Measurements from ENCODE around the gene RUNDC3A. TPM values are rescaled to one million over a fixed set of nuclear protein-coding genes. Genes with fewer than 3 reads are reported as not detected.

Gene RUNDC3A
- total and polyA plus RNA-seq, 2 of the 13 experiments (the other 11 are each of a cell fraction or from before 2014, with no cell fraction given): 0.25 TPM; not detected in 1

DNA sequence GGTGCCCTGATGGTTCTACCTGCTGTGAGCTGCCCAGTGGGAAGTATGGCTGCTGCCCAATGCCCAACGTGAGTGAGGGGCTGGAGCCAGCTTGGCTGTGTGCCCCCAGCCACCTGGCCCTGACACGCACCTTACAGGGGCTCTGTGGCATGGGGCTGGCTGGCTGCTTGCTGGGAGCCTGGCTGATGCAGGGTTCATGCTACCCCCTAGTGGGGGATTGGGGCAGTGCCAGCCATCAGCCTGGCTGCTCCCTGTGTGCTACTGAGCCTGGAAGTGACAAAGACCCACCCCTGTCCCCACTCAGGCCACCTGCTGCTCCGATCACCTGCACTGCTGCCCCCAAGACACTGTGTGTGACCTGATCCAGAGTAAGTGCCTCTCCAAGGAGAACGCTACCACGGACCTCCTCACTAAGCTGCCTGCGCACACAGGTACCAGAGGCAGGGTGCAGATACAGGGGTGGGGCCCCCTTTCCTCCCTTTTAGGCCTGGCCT, 42.4 kb downstream of the RUNDC3A start (continued):
- no peak for TF ChIP-seq ZSCAN9 (CRISPR knock-in tag; IDR thresholded peaks at IDR 0.05; ENCODE audit: borderline replicate concordance)
- TF ChIP-seq ZFP36L2 (CRISPR knock-in tag; IDR thresholded peaks at IDR 0.05): no peak
- no peak for TF ChIP-seq FOXP1 (IDR thresholded peaks at IDR 0.05)
- TF ChIP-seq FOXP1 (CRISPR knock-in tag; IDR thresholded peaks at IDR 0.05): no peak
- no peak for TF ChIP-seq MED8 (CRISPR knock-in tag; IDR thresholded peaks at IDR 0.05; ENCODE audit: insufficient replicate concordance)
- no peak for TF ChIP-seq CHD2 (IDR thresholded peaks at IDR 0.05; ENCODE audit: low read depth, low read length)
- no peak for TF ChIP-seq MIER3 (CRISPR knock-in tag; IDR thresholded peaks at IDR 0.05; ENCODE audit: borderline replicate concordance)
- peak; percentile 81; the same call in 1 of the 2 replicates for TF ChIP-seq ZNF614 (CRISPR knock-in tag; IDR thresholded peaks at IDR 0.05; ENCODE audit: borderline replicate concordance)
- no peak for TF ChIP-seq ZNF773 (CRISPR knock-in tag; IDR thresholded peaks at IDR 0.05; ENCODE audit: borderline replicate concordance)
- no peak for TF ChIP-seq DMAP1 (CRISPR knock-in tag; IDR thresholded peaks at IDR 0.05)
- no peak for TF ChIP-seq ZNF441 (CRISPR knock-in tag; IDR thresholded peaks at IDR 0.05; ENCODE audit: borderline replicate concordance)
- no peak for TF ChIP-seq ZBTB42 (CRISPR knock-in tag; IDR thresholded peaks at IDR 0.05)
- peak; percentile 47 for TF ChIP-seq TEAD3 (CRISPR knock-in tag; optimal IDR thresholded peaks at IDR 0.05; ENCODE audit: borderline replicate concordance)
- TF ChIP-seq, protein P1, sequence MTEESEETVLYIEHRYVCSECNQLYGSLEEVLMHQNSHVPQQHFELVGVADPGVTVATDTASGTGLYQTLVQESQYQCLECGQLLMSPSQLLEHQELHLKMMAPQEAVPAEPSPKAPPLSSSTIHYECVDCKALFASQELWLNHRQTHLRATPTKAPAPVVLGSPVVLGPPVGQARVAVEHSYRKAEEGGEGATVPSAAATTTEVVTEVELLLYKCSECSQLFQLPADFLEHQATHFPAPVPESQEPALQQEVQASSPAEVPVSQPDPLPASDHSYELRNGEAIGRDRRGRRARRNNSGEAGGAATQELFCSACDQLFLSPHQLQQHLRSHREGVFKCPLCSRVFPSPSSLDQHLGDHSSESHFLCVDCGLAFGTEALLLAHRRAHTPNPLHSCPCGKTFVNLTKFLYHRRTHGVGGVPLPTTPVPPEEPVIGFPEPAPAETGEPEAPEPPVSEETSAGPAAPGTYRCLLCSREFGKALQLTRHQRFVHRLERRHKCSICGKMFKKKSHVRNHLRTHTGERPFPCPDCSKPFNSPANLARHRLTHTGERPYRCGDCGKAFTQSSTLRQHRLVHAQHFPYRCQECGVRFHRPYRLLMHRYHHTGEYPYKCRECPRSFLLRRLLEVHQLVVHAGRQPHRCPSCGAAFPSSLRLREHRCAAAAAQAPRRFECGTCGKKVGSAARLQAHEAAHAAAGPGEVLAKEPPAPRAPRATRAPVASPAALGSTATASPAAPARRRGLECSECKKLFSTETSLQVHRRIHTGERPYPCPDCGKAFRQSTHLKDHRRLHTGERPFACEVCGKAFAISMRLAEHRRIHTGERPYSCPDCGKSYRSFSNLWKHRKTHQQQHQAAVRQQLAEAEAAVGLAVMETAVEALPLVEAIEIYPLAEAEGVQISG (CRISPR knock-in tag; IDR thresholded peaks at IDR 0.05): peak; percentile 56; the same call in 1 of the 2 replicates
- TF ChIP-seq ZBTB8A (CRISPR knock-in tag; IDR thresholded peaks at IDR 0.05; ENCODE audit: borderline replicate concordance, low read depth): no peak
- TF ChIP-seq, protein P2, sequence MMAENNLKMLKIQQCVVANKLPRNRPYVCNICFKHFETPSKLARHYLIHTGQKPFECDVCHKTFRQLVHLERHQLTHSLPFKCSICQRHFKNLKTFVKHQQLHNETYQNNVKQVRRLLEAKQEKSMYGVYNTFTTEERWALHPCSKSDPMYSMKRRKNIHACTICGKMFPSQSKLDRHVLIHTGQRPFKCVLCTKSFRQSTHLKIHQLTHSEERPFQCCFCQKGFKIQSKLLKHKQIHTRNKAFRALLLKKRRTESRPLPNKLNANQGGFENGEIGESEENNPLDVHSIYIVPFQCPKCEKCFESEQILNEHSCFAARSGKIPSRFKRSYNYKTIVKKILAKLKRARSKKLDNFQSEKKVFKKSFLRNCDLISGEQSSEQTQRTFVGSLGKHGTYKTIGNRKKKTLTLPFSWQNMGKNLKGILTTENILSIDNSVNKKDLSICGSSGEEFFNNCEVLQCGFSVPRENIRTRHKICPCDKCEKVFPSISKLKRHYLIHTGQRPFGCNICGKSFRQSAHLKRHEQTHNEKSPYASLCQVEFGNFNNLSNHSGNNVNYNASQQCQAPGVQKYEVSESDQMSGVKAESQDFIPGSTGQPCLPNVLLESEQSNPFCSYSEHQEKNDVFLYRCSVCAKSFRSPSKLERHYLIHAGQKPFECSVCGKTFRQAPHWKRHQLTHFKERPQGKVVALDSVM (CRISPR knock-in tag; IDR thresholded peaks at IDR 0.05): no peak
- TF ChIP-seq, protein P3, sequence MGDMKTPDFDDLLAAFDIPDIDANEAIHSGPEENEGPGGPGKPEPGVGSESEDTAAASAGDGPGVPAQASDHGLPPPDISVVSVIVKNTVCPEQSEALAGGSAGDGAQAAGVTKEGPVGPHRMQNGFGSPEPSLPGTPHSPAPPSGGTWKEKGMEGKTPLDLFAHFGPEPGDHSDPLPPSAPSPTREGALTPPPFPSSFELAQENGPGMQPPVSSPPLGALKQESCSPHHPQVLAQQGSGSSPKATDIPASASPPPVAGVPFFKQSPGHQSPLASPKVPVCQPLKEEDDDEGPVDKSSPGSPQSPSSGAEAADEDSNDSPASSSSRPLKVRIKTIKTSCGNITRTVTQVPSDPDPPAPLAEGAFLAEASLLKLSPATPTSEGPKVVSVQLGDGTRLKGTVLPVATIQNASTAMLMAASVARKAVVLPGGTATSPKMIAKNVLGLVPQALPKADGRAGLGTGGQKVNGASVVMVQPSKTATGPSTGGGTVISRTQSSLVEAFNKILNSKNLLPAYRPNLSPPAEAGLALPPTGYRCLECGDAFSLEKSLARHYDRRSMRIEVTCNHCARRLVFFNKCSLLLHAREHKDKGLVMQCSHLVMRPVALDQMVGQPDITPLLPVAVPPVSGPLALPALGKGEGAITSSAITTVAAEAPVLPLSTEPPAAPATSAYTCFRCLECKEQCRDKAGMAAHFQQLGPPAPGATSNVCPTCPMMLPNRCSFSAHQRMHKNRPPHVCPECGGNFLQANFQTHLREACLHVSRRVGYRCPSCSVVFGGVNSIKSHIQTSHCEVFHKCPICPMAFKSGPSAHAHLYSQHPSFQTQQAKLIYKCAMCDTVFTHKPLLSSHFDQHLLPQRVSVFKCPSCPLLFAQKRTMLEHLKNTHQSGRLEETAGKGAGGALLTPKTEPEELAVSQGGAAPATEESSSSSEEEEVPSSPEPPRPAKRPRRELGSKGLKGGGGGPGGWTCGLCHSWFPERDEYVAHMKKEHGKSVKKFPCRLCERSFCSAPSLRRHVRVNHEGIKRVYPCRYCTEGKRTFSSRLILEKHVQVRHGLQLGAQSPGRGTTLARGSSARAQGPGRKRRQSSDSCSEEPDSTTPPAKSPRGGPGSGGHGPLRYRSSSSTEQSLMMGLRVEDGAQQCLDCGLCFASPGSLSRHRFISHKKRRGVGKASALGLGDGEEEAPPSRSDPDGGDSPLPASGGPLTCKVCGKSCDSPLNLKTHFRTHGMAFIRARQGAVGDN (CRISPR knock-in tag; IDR thresholded peaks at IDR 0.05): peak; percentile 52
- TF ChIP-seq, protein P4, sequence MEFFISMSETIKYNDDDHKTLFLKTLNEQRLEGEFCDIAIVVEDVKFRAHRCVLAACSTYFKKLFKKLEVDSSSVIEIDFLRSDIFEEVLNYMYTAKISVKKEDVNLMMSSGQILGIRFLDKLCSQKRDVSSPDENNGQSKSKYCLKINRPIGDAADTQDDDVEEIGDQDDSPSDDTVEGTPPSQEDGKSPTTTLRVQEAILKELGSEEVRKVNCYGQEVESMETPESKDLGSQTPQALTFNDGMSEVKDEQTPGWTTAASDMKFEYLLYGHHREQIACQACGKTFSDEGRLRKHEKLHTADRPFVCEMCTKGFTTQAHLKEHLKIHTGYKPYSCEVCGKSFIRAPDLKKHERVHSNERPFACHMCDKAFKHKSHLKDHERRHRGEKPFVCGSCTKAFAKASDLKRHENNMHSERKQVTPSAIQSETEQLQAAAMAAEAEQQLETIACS (CRISPR knock-in tag; IDR thresholded peaks at IDR 0.05): peak; percentile 55
- TF ChIP-seq, protein P5, sequence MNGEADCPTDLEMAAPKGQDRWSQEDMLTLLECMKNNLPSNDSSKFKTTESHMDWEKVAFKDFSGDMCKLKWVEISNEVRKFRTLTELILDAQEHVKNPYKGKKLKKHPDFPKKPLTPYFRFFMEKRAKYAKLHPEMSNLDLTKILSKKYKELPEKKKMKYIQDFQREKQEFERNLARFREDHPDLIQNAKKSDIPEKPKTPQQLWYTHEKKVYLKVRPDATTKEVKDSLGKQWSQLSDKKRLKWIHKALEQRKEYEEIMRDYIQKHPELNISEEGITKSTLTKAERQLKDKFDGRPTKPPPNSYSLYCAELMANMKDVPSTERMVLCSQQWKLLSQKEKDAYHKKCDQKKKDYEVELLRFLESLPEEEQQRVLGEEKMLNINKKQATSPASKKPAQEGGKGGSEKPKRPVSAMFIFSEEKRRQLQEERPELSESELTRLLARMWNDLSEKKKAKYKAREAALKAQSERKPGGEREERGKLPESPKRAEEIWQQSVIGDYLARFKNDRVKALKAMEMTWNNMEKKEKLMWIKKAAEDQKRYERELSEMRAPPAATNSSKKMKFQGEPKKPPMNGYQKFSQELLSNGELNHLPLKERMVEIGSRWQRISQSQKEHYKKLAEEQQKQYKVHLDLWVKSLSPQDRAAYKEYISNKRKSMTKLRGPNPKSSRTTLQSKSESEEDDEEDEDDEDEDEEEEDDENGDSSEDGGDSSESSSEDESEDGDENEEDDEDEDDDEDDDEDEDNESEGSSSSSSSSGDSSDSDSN (CRISPR knock-in tag; IDR thresholded peaks at IDR 0.05): no peak
